Lung (tissue), 12 donors: ENCODE results near the gene DTNB. TPM values are rescaled to one million over a fixed set of nuclear protein-coding genes. Genes with fewer than 3 reads are reported as not detected.

Experiments used
- ATAC-seq: fragments of 200-7000 bp; cut with Tn5 transposase; one replicate; pipeline ENCODE4 v1.9.1; 2020; ENCODE audit warnings: moderate number of reproducible peaks; ENCODE audit not compliant: insufficient read depth, low FRiP score
- DNase-seq, 3 donors: peaks; one replicate each; pipeline ENCODE4 v3.0.0-alpha.2; 2013 to 2017
- H3K27ac ChIP-seq, 2 donors: one replicate each; pipeline ENCODE4 v1.5.1; 2013; ENCODE audit warnings: mild to moderate bottlenecking in 2 of 2, moderate library complexity in 2 of 2, control low read depth in 1 of 2, inconsistent platforms in 1 of 2, low read depth in 1 of 2, low read length in 1 of 2
- H3K27me3 ChIP-seq, 3 donors: one replicate each; pipeline ENCODE4 v1.5.1; 2013; ENCODE audit warnings: low read length in 2 of 3; ENCODE audit not compliant: control insufficient read depth in 3 of 3, insufficient read depth in 3 of 3
- H3K36me3 ChIP-seq, 4 donors: one replicate each; pipeline ENCODE4 v1.5.1; 2013; ENCODE audit warnings: low read length in 4 of 4, mild to moderate bottlenecking in 1 of 4, moderate library complexity in 1 of 4; ENCODE audit not compliant: control insufficient read depth in 4 of 4, insufficient read depth in 4 of 4
- H3K4me1 ChIP-seq, 5 donors: one replicate each; pipeline ENCODE4 v1.5.1; 2013; ENCODE audit warnings: low read length in 5 of 5, mild to moderate bottlenecking in 2 of 5, moderate library complexity in 1 of 5; ENCODE audit not compliant: control insufficient read depth in 5 of 5, insufficient read depth in 5 of 5
- H3K4me3 ChIP-seq: one replicate; pipeline ENCODE4 v1.5.1; 2013; ENCODE audit warnings: mild to moderate bottlenecking, control low read depth, moderate library complexity
- H3K9ac ChIP-seq, 2 donors: one replicate each; pipeline ENCODE4 v1.5.1; 2013; ENCODE audit warnings: low read length in 2 of 2, control low read depth in 1 of 2; ENCODE audit not compliant: insufficient read depth in 1 of 2
- H3K9me3 ChIP-seq, 4 donors: one replicate each; pipeline ENCODE4 v1.5.1; 2013; ENCODE audit warnings: low read length in 3 of 4, mild to moderate bottlenecking in 1 of 4, moderate library complexity in 1 of 4; ENCODE audit not compliant: control insufficient read depth in 4 of 4, insufficient read depth in 3 of 4
- WGBS, 2 donors: extraction: QIAGEN DNeasy Blood & Tissue Kit; methylation state at CpG; one replicate each; pipeline ENCODE4 v1.1.7; 2013; 5-methylcytosine and 5-hydroxymethylcytosine counted together
- polyA plus RNA-seq, 2 donors: library from polyadenylated mRNA; stranded (reverse); fragments of 200-250 nt; gene quantifications; one replicate each; pipeline ENCODE4 v1.2.1, GENCODE V29; 2013
- total RNA-seq, 2 donors: library from RNA; depleted of rRNA in 1 of 2; stranded (reverse); fragments of >200 nt in 1 of 2; gene quantifications; one replicate each; pipeline ENCODE4 v1.2.1, GENCODE V29; 2014 to 2021
- TF ChIP-seq, protein P1 (sequence below): IDR thresholded peaks from 2 replicates; pipeline ENCODE4 v1.5.1; 2012; ENCODE audit warnings: mild to moderate bottlenecking; ENCODE audit errors: control extremely low read depth, extremely low read depth
- donor health status: control.
- donor health status: control.
- donor health status: Bipolar disorder and iron deficiency.
- donor health status: healthy.
- donor health status: DM: yes; HTN: yes; CAD: no.

DTNB gene
- total and polyA plus RNA-seq, 4 donors: 10.1 to 35.2 (median 20.4) TPM

DNA sequence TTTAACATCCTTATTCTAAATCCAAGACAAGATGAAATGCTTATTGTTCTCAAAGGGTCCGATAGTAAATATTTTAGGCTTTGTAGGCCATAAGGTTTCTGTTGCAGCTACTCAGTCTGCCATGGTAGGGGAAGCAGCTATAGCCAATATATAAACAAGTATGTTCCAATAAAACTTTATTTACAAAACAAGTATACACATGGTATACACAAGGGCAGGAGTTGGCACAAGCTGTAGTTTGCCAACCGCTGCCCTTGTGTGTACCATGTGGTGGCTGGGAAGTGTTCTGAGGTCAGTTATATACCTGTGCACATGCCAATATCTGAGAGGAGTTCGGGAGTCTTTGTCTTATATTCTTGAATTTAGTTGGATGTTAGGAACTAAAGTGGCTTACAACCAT is 205.6 kb downstream of the DTNB start:
- Histone ChIP-seq H3K36me3 (no peaks in the 10 kb centered on the region), H3K27me3 (no peaks in the 10 kb centered on the region), H3K9me3 (peaks cover 0 to 1% (median 0%) of the 10 kb centered on the region in 4 donors), H3K27ac (no peak overlapping the region), H3K4me3 (no peak overlapping the region), H3K4me1 (peaks cover 0 to 2% (median 0%) of the 10 kb centered on the region in 5 donors), H3K9ac (no peak overlapping the region)
- no peak for ATAC-seq
- 93 to 95% methylated on average over 3 of the region's 3 CpGs for WGBS, 2 donors
- TF ChIP-seq, protein P1, sequence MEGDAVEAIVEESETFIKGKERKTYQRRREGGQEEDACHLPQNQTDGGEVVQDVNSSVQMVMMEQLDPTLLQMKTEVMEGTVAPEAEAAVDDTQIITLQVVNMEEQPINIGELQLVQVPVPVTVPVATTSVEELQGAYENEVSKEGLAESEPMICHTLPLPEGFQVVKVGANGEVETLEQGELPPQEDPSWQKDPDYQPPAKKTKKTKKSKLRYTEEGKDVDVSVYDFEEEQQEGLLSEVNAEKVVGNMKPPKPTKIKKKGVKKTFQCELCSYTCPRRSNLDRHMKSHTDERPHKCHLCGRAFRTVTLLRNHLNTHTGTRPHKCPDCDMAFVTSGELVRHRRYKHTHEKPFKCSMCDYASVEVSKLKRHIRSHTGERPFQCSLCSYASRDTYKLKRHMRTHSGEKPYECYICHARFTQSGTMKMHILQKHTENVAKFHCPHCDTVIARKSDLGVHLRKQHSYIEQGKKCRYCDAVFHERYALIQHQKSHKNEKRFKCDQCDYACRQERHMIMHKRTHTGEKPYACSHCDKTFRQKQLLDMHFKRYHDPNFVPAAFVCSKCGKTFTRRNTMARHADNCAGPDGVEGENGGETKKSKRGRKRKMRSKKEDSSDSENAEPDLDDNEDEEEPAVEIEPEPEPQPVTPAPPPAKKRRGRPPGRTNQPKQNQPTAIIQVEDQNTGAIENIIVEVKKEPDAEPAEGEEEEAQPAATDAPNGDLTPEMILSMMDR: no peak
- no peak for DNase-seq

DNA sequence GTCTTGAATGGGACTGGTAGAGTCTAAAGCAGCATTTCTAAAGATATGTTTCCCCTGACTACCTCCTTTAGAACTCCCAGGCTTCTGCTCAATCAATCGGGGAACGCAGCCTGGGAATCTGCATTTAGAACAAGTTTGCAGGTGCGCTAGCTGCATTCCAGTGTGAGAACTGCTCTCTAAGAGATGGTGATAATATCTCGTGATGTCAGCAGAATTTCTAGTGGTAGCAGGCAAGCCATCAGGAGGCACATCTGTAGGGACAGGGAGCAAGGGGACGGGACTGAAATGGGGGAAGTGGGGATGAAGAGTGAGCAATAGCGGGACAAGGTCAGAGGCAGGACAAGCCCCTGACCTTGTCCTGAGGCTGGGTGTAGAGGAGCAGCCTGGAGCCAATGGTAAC is 211.4 kb downstream of the DTNB start:
- Histone ChIP-seq H3K27me3 (no peaks in the 10 kb centered on the region), H3K4me1 (no peaks in the 10 kb centered on the region), H3K4me3 (no peak overlapping the region), H3K27ac (no peak overlapping the region), H3K9me3 (peaks cover 0 to 1% (median 0%) of the 10 kb centered on the region in 4 donors), H3K36me3 (no peaks in the 10 kb centered on the region), H3K9ac (no peak overlapping the region)
- TF ChIP-seq, protein P1: no peak
- ATAC-seq (no peak), DNase-seq (no peak)
- WGBS, 2 donors: 97 to 98% methylated on average over 6 of the region's 6 CpGs

DNA sequence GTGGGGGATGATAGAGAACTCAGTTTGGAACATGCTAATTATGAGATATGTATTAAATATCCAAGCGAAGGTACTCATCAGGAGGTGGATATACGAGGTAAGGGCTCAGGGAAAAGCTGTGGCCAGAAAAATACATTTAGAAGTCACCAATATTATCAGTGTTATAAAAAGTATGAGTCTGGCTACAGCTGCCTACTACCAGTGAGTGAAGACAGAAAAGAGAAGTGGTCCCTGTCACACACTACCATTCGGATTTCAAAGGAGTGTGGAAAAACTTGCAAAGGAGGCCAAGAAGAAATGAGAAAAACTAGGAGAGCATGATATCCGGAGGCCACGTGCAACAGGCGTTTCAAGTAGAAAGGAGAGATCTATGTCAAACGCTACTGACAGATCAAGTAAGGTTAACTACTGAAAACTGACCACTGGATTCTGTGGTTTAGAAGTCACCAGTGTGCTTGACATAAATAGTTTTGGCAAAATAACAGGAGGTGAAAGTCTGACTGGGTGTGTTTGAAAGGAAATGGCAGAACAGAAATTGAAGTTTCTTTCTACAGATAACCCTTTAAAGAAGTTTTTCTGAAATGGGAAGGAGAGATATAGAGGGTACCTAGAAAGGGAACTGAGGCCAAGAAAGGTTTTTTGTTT is 213.0 kb downstream of the DTNB start:
- no peaks in the 10 kb centered on the region for H3K4me1 ChIP-seq
- DNase-seq: no peak
- H3K36me3 ChIP-seq: no peaks in the 10 kb centered on the region
- no peak overlapping the region for H3K9ac ChIP-seq
- TF ChIP-seq, protein P1: no peak
- no peak overlapping the region for H3K27ac ChIP-seq
- H3K9me3 ChIP-seq: no peaks in the 10 kb centered on the region
- no peaks in the 10 kb centered on the region for H3K27me3 ChIP-seq
- no peak overlapping the region for H3K4me3 ChIP-seq
- ATAC-seq: no peak
- 88 to 90% methylated on average over 7 of the region's 7 CpGs for WGBS, 2 donors
